ENCODE results near the gene RAPGEF1.

- TF ChIP-seq CTCF (IDR thresholded peaks at IDR 0.05; ENCODE audit: poor library complexity) = no peak
- no peak for TF ChIP-seq EZH2 (IDR thresholded peaks at IDR 0.05; ENCODE audit: borderline replicate concordance)
Observed at GRCh38 chr9:131717719-131718460, 22.0 kb downstream of the RAPGEF1 start.

All from hepatocyte (in vitro differentiated cells).